HG03520 (cell line): Measurements from ENCODE around the gene NFX1.
"Not testable (repeated sequence)": the region's sequence is repeated elsewhere in the genome, so short reads cannot be mapped to it uniquely, and the experiment has no call there.

ENCODE experiments used
- ATAC-seq: cut with Tn5 transposase; IDR thresholded peaks from one replicate; pipeline ENCODE4 v1.9.1; 2021; ENCODE audit warnings: mild to moderate bottlenecking, moderate library complexity; ENCODE audit not compliant: unreplicated experiment

Gene NFX1

DNA sequence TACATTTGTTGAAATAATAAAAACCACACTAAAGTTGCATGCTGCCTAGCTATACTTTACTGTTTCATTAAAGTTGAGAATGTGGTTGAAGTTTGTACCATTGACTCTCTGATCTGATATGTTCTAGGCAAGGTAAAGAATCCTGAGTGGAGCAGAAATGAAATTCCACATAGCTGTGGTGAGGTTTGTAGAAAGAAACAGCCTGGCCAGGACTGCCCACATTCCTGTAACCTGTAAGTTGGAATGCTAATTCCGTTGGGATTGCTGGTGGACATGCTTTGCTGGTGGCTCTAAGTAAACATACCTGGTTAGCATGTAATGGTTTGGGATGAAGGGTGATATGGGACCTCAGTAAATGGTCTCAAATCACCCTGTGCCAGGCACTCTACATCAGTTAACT lies 16.8 kb downstream of the NFX1 start:
- no peak for ATAC-seq

GRCh38 chr9:33309903-33310302 lies 19.6 kb downstream of the NFX1 start:
- ATAC-seq, result no peak

DNA sequence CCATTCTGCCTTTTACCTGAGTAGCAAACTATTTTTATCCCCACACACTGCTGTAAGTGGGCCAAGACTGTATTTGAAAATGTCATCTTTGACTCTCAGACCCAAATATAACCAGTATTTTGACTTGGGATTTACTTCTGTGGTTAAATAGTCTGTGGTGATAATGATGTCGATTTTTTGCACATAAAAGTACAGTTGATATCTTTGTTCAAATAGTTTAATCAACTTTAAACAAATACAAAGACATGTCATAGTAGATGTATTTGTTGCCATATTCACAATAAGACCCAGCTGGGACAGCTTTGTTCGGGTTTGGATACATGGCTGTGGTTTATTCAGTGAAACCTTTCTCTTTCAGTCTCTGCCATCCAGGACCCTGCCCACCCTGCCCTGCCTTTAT lies 20.4 kb downstream of the NFX1 start:
- no peak for ATAC-seq

DNA sequence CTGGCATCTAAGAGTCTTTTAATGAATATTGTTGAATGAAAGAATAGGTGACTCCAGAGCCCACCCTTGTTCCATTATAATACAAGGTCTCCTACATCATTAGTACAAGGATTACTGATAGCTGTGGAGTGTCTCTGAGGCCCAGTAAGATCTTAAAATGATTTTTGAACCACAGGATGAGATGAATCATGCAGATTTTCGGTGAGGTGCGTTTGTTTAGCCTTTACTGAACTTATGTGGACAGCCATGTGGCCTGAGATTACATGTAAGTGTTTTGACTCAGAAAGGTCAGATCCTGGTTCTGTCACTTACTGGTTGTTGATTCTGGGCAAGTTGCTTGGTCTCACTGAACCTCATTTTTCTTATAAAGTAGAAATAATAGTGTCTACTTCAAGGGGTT lies 21.6 kb downstream of the NFX1 start:
- no peak for ATAC-seq

DNA sequence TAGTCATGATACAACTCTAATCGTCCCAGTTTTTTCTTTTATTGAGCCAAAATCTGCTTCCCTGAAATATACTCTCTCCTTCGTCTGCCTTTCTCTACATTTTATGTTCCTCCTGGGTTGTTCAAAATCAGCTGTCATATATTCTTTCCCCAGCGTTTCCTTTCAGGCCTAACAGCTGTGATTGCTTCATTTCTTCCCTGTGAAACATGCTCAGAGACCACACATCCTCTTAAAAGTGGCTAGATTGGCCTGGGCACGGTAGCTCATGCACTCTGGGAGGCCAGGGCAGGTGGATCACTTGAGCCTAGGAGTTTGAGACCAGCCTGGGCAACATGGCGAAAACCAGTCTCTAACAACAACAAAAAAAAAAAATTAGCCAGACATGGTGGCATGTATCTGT lies 25.1 kb downstream of the NFX1 start:
- no peak for ATAC-seq

DNA sequence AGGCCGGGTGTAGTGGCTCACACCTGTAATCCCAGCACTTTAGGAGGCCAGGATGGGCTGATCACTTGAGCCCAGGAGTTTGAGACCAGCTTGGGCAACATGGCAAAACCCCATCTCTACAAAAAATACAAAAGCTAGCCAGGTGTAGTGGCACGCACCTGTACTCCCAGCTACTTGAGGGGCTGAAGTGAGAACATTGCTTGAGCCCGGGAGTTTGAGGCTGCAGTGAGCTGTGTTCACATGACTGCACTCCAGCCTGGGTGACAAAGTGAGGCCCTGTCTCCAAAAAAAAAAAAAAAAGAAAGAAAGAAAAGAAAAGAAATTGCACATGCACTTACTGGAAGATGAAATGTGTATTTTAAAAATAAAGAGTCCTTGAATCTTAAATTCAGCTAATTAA lies 26.8 kb downstream of the NFX1 start:
- not testable (repeated sequence) for ATAC-seq

DNA sequence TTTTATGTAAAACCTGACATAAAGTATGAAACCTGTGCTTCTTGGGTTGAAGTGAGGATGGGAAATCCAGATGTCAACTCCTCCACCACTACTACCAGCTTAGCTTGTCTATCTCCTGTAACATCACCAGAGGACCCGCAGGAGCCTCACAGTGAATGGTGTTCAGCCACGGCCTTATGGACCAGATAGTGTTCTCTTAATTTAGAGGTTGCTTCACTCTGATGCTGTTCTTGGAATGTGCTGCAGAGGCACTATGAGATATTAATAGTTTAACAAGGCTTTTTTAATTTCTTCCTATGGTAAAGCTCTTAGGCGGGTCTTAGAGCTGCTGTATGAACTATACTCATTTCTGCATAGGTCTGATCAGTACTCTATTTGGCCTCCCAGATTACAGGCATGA lies 27.9 kb downstream of the NFX1 start:
- no peak for ATAC-seq

- no peak for ATAC-seq
Measured at GRCh38 chr9:33318781-33319180, 28.5 kb downstream of the NFX1 start.

- ATAC-seq, result no peak
Measured at GRCh38 chr9:33320230-33320567, 29.9 kb downstream of the NFX1 start.

DNA sequence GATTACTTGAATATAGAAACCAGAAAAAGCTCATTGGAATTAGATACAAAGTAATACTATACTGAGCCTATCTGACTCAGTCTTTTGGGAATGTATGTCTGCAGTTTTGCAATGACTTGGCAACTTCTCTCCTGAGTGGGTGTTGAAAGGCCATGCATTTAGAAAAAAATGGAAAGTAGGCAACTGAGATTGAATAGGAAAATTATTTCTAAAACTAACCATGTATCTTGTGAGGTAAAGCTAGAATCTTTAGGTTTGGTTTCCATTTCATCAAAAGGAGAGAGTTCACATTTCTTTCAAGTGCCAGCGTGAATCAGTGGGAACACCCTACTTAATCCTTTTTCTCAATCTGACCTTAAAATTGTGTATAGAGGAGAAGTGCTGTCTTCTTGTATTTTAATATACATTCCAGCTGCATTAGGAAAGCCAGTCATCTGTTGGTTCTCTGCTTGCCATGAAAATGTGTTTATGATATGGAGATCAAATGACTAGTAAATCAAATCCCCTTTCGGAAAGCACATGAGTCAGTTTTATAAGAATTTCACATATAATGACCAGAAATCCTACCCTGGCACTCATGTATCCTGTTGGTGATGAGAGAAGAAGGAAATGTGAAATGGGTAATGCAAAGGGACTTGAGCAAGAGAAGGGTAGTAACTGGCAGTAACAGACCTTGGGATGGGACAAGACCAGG lies 30.4 kb downstream of the NFX1 start:
- ATAC-seq, result no peak

- no peak for ATAC-seq
Measured at GRCh38 chr9:33329117-33329563, 38.8 kb downstream of the NFX1 start.

DNA sequence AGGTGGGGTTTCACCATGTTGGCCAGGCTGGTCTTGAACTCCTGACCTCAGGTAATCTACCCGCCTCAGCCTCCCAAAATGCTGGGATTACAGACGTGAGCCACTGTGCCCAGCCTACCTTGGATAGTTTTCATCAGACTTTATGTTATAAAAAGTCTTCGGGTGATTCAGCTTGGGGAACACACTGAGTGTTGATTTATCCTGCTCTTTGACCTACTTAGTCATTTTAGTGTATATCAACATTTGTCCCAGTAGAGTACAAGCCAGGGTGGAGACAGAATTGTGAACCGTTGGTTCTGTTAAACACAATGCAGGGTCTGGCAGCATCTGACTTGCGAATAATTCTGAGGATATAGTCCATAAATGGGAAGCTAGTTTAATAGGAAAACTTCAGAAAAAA lies 39.7 kb downstream of the NFX1 start:
- no peak for ATAC-seq

- no peak for ATAC-seq
Measured at GRCh38 chr9:33331377-33331891, 41.1 kb downstream of the NFX1 start.

- no peak for ATAC-seq
Measured at GRCh38 chr9:33332011-33332410, 41.7 kb downstream of the NFX1 start.

- ATAC-seq, result not testable (repeated sequence)
Measured at GRCh38 chr9:33332956-33333355, 42.6 kb downstream of the NFX1 start.

GRCh38 chr9:33340186-33340585 lies 49.9 kb downstream of the NFX1 start:
- ATAC-seq, result no peak

DNA sequence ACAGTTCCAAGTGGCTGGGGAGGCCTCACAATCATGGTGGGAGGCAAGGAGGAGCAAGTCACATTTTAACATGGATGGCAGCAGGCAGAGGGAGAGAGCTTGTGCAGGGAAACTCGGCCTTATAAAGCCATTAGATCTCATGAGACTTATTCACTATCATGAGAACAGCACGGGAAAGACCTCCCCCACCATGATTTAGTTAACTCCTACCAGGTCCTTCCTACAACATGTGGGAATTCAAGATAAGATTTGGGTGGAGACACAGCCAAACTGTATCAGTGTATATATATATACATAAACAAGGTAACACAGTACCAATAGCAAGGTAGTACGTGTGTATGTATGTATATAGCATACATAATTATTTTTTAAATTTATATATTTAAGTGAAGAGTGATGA lies 50.9 kb downstream of the NFX1 start:
- no peak for ATAC-seq

DNA sequence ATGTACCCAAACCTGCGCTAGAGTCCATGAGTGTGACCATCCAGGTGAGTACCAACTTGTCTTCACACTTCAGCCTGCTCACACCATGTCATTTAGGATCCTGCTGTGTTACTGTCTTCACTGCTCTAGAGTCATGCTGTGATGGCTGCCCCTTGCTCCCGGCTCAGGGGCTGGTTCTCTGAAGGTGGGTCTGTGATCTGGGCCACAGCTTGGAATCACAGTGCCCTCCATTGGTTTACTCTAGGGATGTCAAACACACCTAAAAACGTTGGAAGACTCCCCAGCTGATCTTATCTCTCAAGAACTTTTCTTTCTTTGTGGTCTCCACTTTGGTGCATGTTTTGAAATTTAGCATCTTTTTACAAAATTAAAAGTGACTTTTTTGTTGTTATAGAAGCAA lies 53.8 kb downstream of the NFX1 start:
- ATAC-seq, result no peak

- ATAC-seq, result no peak
Measured at GRCh38 chr9:33346564-33346963, 56.2 kb downstream of the NFX1 start.

GRCh38 chr9:33348998-33349397 lies 58.7 kb downstream of the NFX1 start:
- ATAC-seq, result no peak

- no peak for ATAC-seq
Measured at GRCh38 chr9:33349743-33350142, 59.4 kb downstream of the NFX1 start.

- no peak for ATAC-seq
Measured at GRCh38 chr9:33350310-33350709, 60.0 kb downstream of the NFX1 start.

GRCh38 chr9:33351547-33351946 lies 61.2 kb downstream of the NFX1 start:
- no peak for ATAC-seq
